ENCODE results near the gene APOOL. TPM values are rescaled to one million over a fixed set of nuclear protein-coding genes. Genes with fewer than 3 reads are reported as not detected.

The APOOL gene
- total RNA-seq, 3 donors from 2014 or later = 23.5 to 27.7 (median 24.0) TPM

GRCh38 chrX:85113746-85114145 is 110.1 kb downstream of the APOOL start:
- no peak for ATAC-seq

GRCh38 chrX:85114171-85114570 is 110.5 kb downstream of the APOOL start:
- Histone ChIP-seq H3K4me1 (ENCODE audit: low read depth) (no peaks in the 10 kb centered on the region), H3K36me3 (ENCODE audit: low read depth) (no peaks in the 10 kb centered on the region), H3K9me3 (no peaks in the 10 kb centered on the region), H3K4me3 (no peak overlapping the region)
- no peak for TF ChIP-seq CTCF (IDR thresholded peaks at IDR 0.05)
- DNase-seq (no peak), ATAC-seq (no peak)
- intact Hi-C loops (cut with DNase I, micrococcal nuclease) = loop anchor here (10.0 kb wide), 1 partner anchor 431 kb away; no protein-coding TSS in a partner anchor

More at GRCh38 chrX:85113746-85114145, 110.1 kb downstream of the APOOL start:
- DNase-seq = no peak
- Histone ChIP-seq H3K36me3 (ENCODE audit: low read depth) (no peaks in the 10 kb centered on the region), H3K4me3 (no peak overlapping the region), H3K4me1 (ENCODE audit: low read depth) (no peaks in the 10 kb centered on the region), H3K9me3 (no peaks in the 10 kb centered on the region)
- TF ChIP-seq CTCF (IDR thresholded peaks at IDR 0.05) = no peak
- intact Hi-C loops (cut with DNase I, micrococcal nuclease) = loop anchor here (10.0 kb wide), 1 partner anchor 431 kb away; no protein-coding TSS in a partner anchor

GRCh38 chrX:85114776-85115175 is 111.1 kb downstream of the APOOL start:
- Histone ChIP-seq H3K36me3 (ENCODE audit: low read depth) (no peaks in the 10 kb centered on the region), H3K9me3 (no peaks in the 10 kb centered on the region), H3K4me1 (ENCODE audit: low read depth) (no peaks in the 10 kb centered on the region), H3K4me3 (no peak overlapping the region)
- TF ChIP-seq CTCF (IDR thresholded peaks at IDR 0.05) = no peak
- intact Hi-C loops (cut with DNase I, micrococcal nuclease) = loop anchor here (10.0 kb wide), 1 partner anchor 430 kb away; no protein-coding TSS in a partner anchor
- ATAC-seq (no peak), DNase-seq (no peak)

GRCh38 chrX:85115252-85115651 is 111.6 kb downstream of the APOOL start:
- no peak for DNase-seq
- no peak for TF ChIP-seq CTCF (IDR thresholded peaks at IDR 0.05)
- Histone ChIP-seq H3K4me3 (no peak overlapping the region), H3K36me3 (ENCODE audit: low read depth) (no peaks in the 10 kb centered on the region), H3K4me1 (ENCODE audit: low read depth) (no peaks in the 10 kb centered on the region), H3K9me3 (no peaks in the 10 kb centered on the region)
- intact Hi-C loops (cut with DNase I, micrococcal nuclease) = loop anchor here (10.0 kb wide), 1 partner anchor 430 kb away; no protein-coding TSS in a partner anchor
- ATAC-seq = no peak

- ATAC-seq = no peak
- Histone ChIP-seq H3K4me3 (no peak overlapping the region), H3K36me3 (ENCODE audit: low read depth) (no peaks in the 10 kb centered on the region), H3K9me3 (no peaks in the 10 kb centered on the region), H3K4me1 (ENCODE audit: low read depth) (no peaks in the 10 kb centered on the region)
- TF ChIP-seq CTCF (IDR thresholded peaks at IDR 0.05) = no peak
- intact Hi-C loops (cut with DNase I, micrococcal nuclease) = no loop called here
- DNase-seq = no peak
Observed at GRCh38 chrX:85136409-85136808, 132.7 kb downstream of the APOOL start.

- Histone ChIP-seq H3K4me3 (no peak overlapping the region), H3K36me3 (ENCODE audit: low read depth) (no peaks in the 10 kb centered on the region), H3K4me1 (ENCODE audit: low read depth) (no peaks in the 10 kb centered on the region), H3K9me3 (no peaks in the 10 kb centered on the region)
- ATAC-seq (no peak), DNase-seq (no peak)
- no peak for TF ChIP-seq CTCF (IDR thresholded peaks at IDR 0.05)
- intact Hi-C loops (cut with DNase I, micrococcal nuclease) = no loop called here
Observed at GRCh38 chrX:85139422-85139821, 135.7 kb downstream of the APOOL start.

All from mucosa of descending colon (tissue), 3 donors.